CD4-positive, alpha-beta T cell treated with Interleukin-17A for 1 hour (primary cell): ENCODE data around the gene CNKSR2.
A peak's percentile ranks its signal among the peaks of the same experiment; 100 is the strongest.
"Not testable (repeated sequence)": the region's sequence is repeated elsewhere in the genome, so short reads cannot be mapped to it uniquely, and the experiment has no call there.

Experiments
- DNase-seq: peaks from one replicate; pipeline ENCODE4 v3.0.0-alpha.2; 2020

CNKSR2 gene

GRCh38 chrX:21457718-21458117 is 83.5 kb downstream of the CNKSR2 start:
- no peak for DNase-seq

GRCh38 chrX:21469071-21469470 is 94.9 kb downstream of the CNKSR2 start:
- no peak for DNase-seq

GRCh38 chrX:21476909-21477308 is 102.7 kb downstream of the CNKSR2 start:
- DNase-seq: no peak

GRCh38 chrX:21479695-21480270 is 105.6 kb downstream of the CNKSR2 start:
- peak; percentile 54 for DNase-seq

GRCh38 chrX:21481761-21482160 is 107.5 kb downstream of the CNKSR2 start:
- no peak for DNase-seq

- not testable (repeated sequence) for DNase-seq
Observed at GRCh38 chrX:21484051-21484450, 109.8 kb downstream of the CNKSR2 start.

- DNase-seq: no peak
Observed at GRCh38 chrX:21487832-21488231, 113.6 kb downstream of the CNKSR2 start.

GRCh38 chrX:21490341-21490740 is 116.1 kb downstream of the CNKSR2 start:
- DNase-seq: no peak

GRCh38 chrX:21493226-21493830 is 119.1 kb downstream of the CNKSR2 start:
- no peak for DNase-seq

GRCh38 chrX:21503593-21503992 is 129.4 kb downstream of the CNKSR2 start:
- no peak for DNase-seq

- DNase-seq: no peak
Observed at GRCh38 chrX:21509912-21510311, 135.7 kb downstream of the CNKSR2 start.

- DNase-seq: no peak
Observed at GRCh38 chrX:21524008-21524407, 149.8 kb downstream of the CNKSR2 start.

GRCh38 chrX:21528076-21528475 is 153.9 kb downstream of the CNKSR2 start:
- DNase-seq: no peak

- no peak for DNase-seq
Observed at GRCh38 chrX:21529771-21530170, 155.6 kb downstream of the CNKSR2 start.

GRCh38 chrX:21544642-21545041 is 170.4 kb downstream of the CNKSR2 start:
- DNase-seq: not testable (repeated sequence)

GRCh38 chrX:21559417-21559816 is 185.2 kb downstream of the CNKSR2 start:
- no peak for DNase-seq

- DNase-seq: no peak
Observed at GRCh38 chrX:21565025-21565424, 190.8 kb downstream of the CNKSR2 start.

- DNase-seq: no peak
Observed at GRCh38 chrX:21574793-21575192, 200.6 kb downstream of the CNKSR2 start.

- DNase-seq: no peak
Observed at GRCh38 chrX:21581479-21581878, 207.3 kb downstream of the CNKSR2 start.

GRCh38 chrX:21586001-21586400 is 211.8 kb downstream of the CNKSR2 start:
- DNase-seq: no peak

- no peak for DNase-seq
Observed at GRCh38 chrX:21590012-21590776, 216.0 kb downstream of the CNKSR2 start.

GRCh38 chrX:21606002-21606401 is 231.8 kb downstream of the CNKSR2 start:
- no peak for DNase-seq

GRCh38 chrX:21610168-21610567 is 235.9 kb downstream of the CNKSR2 start:
- no peak for DNase-seq

- no peak for DNase-seq
Observed at GRCh38 chrX:21612154-21612553, 237.9 kb downstream of the CNKSR2 start.
